ENCODE results near the gene ANKRD55.

DNA sequence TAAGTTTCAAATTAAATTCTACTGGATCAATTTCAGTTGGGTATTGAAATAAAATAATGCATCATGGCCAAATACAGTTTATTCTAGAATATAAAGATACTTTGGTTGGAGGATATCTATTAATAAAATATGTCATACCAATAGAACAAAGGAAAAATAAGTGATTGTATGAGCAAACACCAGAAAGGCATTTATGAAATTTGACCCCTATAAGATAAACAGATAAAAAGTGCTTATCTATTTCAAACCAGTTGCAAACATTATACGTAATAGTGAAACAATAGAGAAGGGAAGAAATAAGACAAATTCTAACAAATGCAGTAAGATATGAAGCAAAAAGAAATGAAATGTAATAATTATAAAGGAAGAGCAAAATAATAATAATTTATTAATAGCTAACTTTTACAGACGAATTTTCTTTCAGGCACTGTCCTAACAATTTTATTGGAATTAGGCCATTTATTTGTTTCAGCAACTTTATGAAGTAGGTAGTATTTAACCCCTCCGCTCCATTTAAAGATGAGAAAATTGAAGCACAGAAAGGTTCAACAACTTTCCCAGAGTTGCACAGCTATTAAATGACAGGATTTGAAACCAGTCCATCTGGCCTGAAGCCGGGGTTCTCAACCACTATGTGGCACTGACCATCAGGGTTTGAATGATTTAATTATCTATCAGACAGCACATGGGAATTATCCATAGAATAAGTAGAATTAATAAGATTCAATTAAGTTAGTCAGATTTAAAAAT lies 20.8 kb downstream of the ANKRD55 start:
- TF ChIP-seq, protein P1, sequence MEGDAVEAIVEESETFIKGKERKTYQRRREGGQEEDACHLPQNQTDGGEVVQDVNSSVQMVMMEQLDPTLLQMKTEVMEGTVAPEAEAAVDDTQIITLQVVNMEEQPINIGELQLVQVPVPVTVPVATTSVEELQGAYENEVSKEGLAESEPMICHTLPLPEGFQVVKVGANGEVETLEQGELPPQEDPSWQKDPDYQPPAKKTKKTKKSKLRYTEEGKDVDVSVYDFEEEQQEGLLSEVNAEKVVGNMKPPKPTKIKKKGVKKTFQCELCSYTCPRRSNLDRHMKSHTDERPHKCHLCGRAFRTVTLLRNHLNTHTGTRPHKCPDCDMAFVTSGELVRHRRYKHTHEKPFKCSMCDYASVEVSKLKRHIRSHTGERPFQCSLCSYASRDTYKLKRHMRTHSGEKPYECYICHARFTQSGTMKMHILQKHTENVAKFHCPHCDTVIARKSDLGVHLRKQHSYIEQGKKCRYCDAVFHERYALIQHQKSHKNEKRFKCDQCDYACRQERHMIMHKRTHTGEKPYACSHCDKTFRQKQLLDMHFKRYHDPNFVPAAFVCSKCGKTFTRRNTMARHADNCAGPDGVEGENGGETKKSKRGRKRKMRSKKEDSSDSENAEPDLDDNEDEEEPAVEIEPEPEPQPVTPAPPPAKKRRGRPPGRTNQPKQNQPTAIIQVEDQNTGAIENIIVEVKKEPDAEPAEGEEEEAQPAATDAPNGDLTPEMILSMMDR (IDR thresholded peaks at IDR 0.05; ENCODE audit: low read depth, low read length, missing input control), result no peak
- TF ChIP-seq, protein P2, sequence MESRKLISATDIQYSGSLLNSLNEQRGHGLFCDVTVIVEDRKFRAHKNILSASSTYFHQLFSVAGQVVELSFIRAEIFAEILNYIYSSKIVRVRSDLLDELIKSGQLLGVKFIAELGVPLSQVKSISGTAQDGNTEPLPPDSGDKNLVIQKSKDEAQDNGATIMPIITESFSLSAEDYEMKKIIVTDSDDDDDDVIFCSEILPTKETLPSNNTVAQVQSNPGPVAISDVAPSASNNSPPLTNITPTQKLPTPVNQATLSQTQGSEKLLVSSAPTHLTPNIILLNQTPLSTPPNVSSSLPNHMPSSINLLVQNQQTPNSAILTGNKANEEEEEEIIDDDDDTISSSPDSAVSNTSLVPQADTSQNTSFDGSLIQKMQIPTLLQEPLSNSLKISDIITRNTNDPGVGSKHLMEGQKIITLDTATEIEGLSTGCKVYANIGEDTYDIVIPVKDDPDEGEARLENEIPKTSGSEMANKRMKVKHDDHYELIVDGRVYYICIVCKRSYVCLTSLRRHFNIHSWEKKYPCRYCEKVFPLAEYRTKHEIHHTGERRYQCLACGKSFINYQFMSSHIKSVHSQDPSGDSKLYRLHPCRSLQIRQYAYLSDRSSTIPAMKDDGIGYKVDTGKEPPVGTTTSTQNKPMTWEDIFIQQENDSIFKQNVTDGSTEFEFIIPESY (IDR thresholded peaks at IDR 0.05), result no peak
- TF ChIP-seq RAD21 (IDR thresholded peaks at IDR 0.05) (no peak), TAF1 (conservative IDR thresholded peaks at IDR 0.05) (no peak), YY1 (IDR thresholded peaks at IDR 0.05) (no peak), JUND (IDR thresholded peaks at IDR 0.05) (no peak), EGR1 (IDR thresholded peaks at IDR 0.05; ENCODE audit: low read depth in 2 of 2) (no peak), GABPA (IDR thresholded peaks at IDR 0.05 in 1 of 2, conservative IDR thresholded peaks at IDR 0.05 in 1 of 2) (no peak), HNF4A (conservative IDR thresholded peaks at IDR 0.05) (no peak), FOXA2 (IDR thresholded peaks at IDR 0.05) (no peak), SP1 (IDR thresholded peaks at IDR 0.05) (no peak)
- TF ChIP-seq, protein P3, sequence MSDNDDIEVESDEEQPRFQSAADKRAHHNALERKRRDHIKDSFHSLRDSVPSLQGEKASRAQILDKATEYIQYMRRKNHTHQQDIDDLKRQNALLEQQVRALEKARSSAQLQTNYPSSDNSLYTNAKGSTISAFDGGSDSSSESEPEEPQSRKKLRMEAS (IDR thresholded peaks at IDR 0.05), result no peak
- TF ChIP-seq, protein P4, sequence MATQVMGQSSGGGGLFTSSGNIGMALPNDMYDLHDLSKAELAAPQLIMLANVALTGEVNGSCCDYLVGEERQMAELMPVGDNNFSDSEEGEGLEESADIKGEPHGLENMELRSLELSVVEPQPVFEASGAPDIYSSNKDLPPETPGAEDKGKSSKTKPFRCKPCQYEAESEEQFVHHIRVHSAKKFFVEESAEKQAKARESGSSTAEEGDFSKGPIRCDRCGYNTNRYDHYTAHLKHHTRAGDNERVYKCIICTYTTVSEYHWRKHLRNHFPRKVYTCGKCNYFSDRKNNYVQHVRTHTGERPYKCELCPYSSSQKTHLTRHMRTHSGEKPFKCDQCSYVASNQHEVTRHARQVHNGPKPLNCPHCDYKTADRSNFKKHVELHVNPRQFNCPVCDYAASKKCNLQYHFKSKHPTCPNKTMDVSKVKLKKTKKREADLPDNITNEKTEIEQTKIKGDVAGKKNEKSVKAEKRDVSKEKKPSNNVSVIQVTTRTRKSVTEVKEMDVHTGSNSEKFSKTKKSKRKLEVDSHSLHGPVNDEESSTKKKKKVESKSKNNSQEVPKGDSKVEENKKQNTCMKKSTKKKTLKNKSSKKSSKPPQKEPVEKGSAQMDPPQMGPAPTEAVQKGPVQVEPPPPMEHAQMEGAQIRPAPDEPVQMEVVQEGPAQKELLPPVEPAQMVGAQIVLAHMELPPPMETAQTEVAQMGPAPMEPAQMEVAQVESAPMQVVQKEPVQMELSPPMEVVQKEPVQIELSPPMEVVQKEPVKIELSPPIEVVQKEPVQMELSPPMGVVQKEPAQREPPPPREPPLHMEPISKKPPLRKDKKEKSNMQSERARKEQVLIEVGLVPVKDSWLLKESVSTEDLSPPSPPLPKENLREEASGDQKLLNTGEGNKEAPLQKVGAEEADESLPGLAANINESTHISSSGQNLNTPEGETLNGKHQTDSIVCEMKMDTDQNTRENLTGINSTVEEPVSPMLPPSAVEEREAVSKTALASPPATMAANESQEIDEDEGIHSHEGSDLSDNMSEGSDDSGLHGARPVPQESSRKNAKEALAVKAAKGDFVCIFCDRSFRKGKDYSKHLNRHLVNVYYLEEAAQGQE (IDR thresholded peaks at IDR 0.05), result no peak
